ENCODE measurements around the gene RTCA.
"Not testable (repeated sequence)": the region's sequence is repeated elsewhere in the genome, so short reads cannot be mapped to it uniquely, and the experiment has no call there.

Gene RTCA

GRCh38 chr1:100230765-100231164, 35.3 kb upstream of the RTCA start:
- H3K4me3 ChIP-seq = no peak overlapping the region
- DNase-seq (ENCODE audit: low spot score) = no peak
- no peak overlapping the region for H3K27ac ChIP-seq
- no peak for TF ChIP-seq CTCF (IDR thresholded peaks at IDR 0.05)

- Histone ChIP-seq H3K4me3 (no peak overlapping the region), H3K27ac (no peak overlapping the region)
- no peak for TF ChIP-seq CTCF (IDR thresholded peaks at IDR 0.05)
- no peak for DNase-seq (ENCODE audit: low spot score)
Measured at GRCh38 chr1:100231721-100232120, 34.3 kb upstream of the RTCA start.

GRCh38 chr1:100232156-100232555, 33.9 kb upstream of the RTCA start:
- no peak for TF ChIP-seq CTCF (IDR thresholded peaks at IDR 0.05)
- H3K27ac ChIP-seq = no peak overlapping the region
- no peak for DNase-seq (ENCODE audit: low spot score)
- H3K4me3 ChIP-seq = no peak overlapping the region

GRCh38 chr1:100233566-100233965, 32.5 kb upstream of the RTCA start:
- not testable (repeated sequence) for H3K27ac ChIP-seq; DNase-seq (ENCODE audit: low spot score); H3K4me3 ChIP-seq

GRCh38 chr1:100234432-100234831, 31.6 kb upstream of the RTCA start:
- TF ChIP-seq CTCF (IDR thresholded peaks at IDR 0.05) = no peak
- H3K4me3 ChIP-seq = no peak overlapping the region
- DNase-seq (ENCODE audit: low spot score) = no peak
- no peak overlapping the region for H3K27ac ChIP-seq

- Histone ChIP-seq H3K4me3 (no peak overlapping the region), H3K27ac (no peak overlapping the region)
- TF ChIP-seq CTCF (IDR thresholded peaks at IDR 0.05) = no peak
- no peak for DNase-seq (ENCODE audit: low spot score)
Measured at GRCh38 chr1:100237091-100237490, 28.9 kb upstream of the RTCA start.

GRCh38 chr1:100239961-100240360, 26.1 kb upstream of the RTCA start:
- H3K4me3 ChIP-seq = no peak overlapping the region
- no peak for DNase-seq (ENCODE audit: low spot score)
- TF ChIP-seq CTCF (IDR thresholded peaks at IDR 0.05) = no peak

GRCh38 chr1:100240631-100241030, 25.4 kb upstream of the RTCA start:
- no peak for DNase-seq (ENCODE audit: low spot score)
- Histone ChIP-seq H3K27ac (no peak overlapping the region), H3K4me3 (no peak overlapping the region)
- TF ChIP-seq CTCF (IDR thresholded peaks at IDR 0.05) = no peak

More at GRCh38 chr1:100239961-100240360, 26.1 kb upstream of the RTCA start:
- H3K27ac ChIP-seq = no peak overlapping the region
